ENCODE data around the gene FAM234B. TPM values are rescaled to one million over a fixed set of nuclear protein-coding genes. Genes with fewer than 3 reads are reported as not detected.
A peak's percentile ranks its signal among the peaks of the same experiment; 100 is the strongest.

Gene FAM234B
- polyA plus RNA-seq, 1 donor (not counting 4 experiments of a cell fraction or from before 2014, with no cell fraction given), result 4.5 TPM

GRCh38 chr12:13106666-13107065 is 62.5 kb downstream of the FAM234B start:
- DNase-seq (ENCODE audit: low read depth, low spot score), result no peak
- H4K20me1 ChIP-seq (ENCODE audit: control insufficient read depth, extremely low read depth, insufficient read depth, low read length), result no peaks in the 10 kb centered on the region
- H2AFZ ChIP-seq (ENCODE audit: control insufficient read depth, low read length), result no peak overlapping the region
- no peaks in the 10 kb centered on the region for H3K9me3 ChIP-seq (ENCODE audit: control insufficient read depth, low read depth, low read length)
- H3K9ac ChIP-seq (ENCODE audit: control insufficient read depth, extremely low read depth, insufficient read depth, low read length), result no peak overlapping the region
- dilution Hi-C loops (cut with MboI; ENCODE audit: extremely low pct_ligation_motif_present, low sequenced_read_pairs), result no loop called here
- H3K4me1 ChIP-seq (ENCODE audit: control insufficient read depth, extremely low read depth, insufficient read depth, low read length), result peaks cover 17% of the 10 kb centered on the region
- no peak for TF ChIP-seq EZH2 (IDR thresholded peaks at IDR 0.05; ENCODE audit: low read length)
- TF ChIP-seq, protein P1, sequence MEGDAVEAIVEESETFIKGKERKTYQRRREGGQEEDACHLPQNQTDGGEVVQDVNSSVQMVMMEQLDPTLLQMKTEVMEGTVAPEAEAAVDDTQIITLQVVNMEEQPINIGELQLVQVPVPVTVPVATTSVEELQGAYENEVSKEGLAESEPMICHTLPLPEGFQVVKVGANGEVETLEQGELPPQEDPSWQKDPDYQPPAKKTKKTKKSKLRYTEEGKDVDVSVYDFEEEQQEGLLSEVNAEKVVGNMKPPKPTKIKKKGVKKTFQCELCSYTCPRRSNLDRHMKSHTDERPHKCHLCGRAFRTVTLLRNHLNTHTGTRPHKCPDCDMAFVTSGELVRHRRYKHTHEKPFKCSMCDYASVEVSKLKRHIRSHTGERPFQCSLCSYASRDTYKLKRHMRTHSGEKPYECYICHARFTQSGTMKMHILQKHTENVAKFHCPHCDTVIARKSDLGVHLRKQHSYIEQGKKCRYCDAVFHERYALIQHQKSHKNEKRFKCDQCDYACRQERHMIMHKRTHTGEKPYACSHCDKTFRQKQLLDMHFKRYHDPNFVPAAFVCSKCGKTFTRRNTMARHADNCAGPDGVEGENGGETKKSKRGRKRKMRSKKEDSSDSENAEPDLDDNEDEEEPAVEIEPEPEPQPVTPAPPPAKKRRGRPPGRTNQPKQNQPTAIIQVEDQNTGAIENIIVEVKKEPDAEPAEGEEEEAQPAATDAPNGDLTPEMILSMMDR (optimal IDR thresholded peaks at IDR 0.05 in 1 of 3, IDR thresholded peaks at IDR 0.05 in 1 of 3, conservative IDR thresholded peaks at IDR 0.05 in 1 of 3; ENCODE audit: extremely low read depth in 1 of 3, insufficient read depth in 2 of 3, low read length in 3 of 3), result no peak
- H3K27ac ChIP-seq (ENCODE audit: control insufficient read depth, insufficient read depth, low read length), result no peak overlapping the region
- no peak overlapping the region for H3K4me3 ChIP-seq (ENCODE audit: control insufficient read depth in 2 of 3, extremely low read depth in 1 of 3, insufficient read depth in 2 of 3, low read depth in 1 of 3, low read length in 3 of 3)
- no peaks in the 10 kb centered on the region for H3K36me3 ChIP-seq (ENCODE audit: control insufficient read depth in 2 of 2, extremely low read depth in 1 of 2, insufficient read depth in 2 of 2, low read length in 2 of 2)
- FAIRE-seq, result peak; percentile 5
- no peak overlapping the region for H3K4me2 ChIP-seq (ENCODE audit: control insufficient read depth, extremely low read depth, insufficient read depth, low read depth, low read length)
- no peaks in the 10 kb centered on the region for H3K9me1 ChIP-seq (ENCODE audit: control insufficient read depth, extremely low read depth, insufficient read depth, low read length)
- no peaks in the 10 kb centered on the region for H3K27me3 ChIP-seq (ENCODE audit: control insufficient read depth, extremely low read depth, insufficient read depth, low read length)
- H3K79me2 ChIP-seq (ENCODE audit: control insufficient read depth, insufficient read depth, low read length), result no peaks in the 10 kb centered on the region

DNA sequence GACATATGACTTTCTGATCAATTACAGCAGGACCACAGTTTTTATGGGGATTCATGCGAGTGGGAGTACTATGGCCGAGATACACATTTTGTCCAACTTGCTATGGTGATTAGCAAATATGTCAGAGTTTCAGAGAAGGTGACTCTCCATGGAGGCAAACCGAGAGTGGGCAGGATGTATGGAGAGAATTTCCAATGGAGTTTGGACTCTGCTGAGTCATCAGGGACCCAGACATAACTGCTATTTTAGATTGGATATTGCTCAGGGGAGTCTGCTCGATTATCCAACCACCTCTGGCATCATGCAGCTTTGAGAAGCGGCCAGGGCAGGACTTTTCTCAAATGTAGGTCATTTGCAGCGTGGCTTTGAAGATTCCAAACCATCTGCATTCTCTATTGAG is 68.8 kb downstream of the FAM234B start:
- Histone ChIP-seq H3K9me3 (ENCODE audit: control insufficient read depth, low read depth, low read length) (no peaks in the 10 kb centered on the region), H3K4me2 (ENCODE audit: control insufficient read depth, extremely low read depth, insufficient read depth, low read depth, low read length) (no peak overlapping the region), H2AFZ (ENCODE audit: control insufficient read depth, low read length) (no peak overlapping the region), H3K4me3 (ENCODE audit: control insufficient read depth in 2 of 3, extremely low read depth in 1 of 3, insufficient read depth in 2 of 3, low read depth in 1 of 3, low read length in 3 of 3) (no peak overlapping the region), H4K20me1 (ENCODE audit: control insufficient read depth, extremely low read depth, insufficient read depth, low read length) (no peaks in the 10 kb centered on the region), H3K9ac (ENCODE audit: control insufficient read depth, extremely low read depth, insufficient read depth, low read length) (no peak overlapping the region), H3K9me1 (ENCODE audit: control insufficient read depth, extremely low read depth, insufficient read depth, low read length) (no peaks in the 10 kb centered on the region), H3K4me1 (ENCODE audit: control insufficient read depth, extremely low read depth, insufficient read depth, low read length) (no peaks in the 10 kb centered on the region), H3K36me3 (ENCODE audit: control insufficient read depth in 2 of 2, extremely low read depth in 1 of 2, insufficient read depth in 2 of 2, low read length in 2 of 2) (no peaks in the 10 kb centered on the region), H3K79me2 (ENCODE audit: control insufficient read depth, insufficient read depth, low read length) (no peaks in the 10 kb centered on the region), H3K27ac (ENCODE audit: control insufficient read depth, insufficient read depth, low read length) (no peak overlapping the region), H3K27me3 (ENCODE audit: control insufficient read depth, extremely low read depth, insufficient read depth, low read length) (no peaks in the 10 kb centered on the region)
- no peak for FAIRE-seq
- no peak for DNase-seq (ENCODE audit: low read depth, low spot score)
- TF ChIP-seq, protein P1 (optimal IDR thresholded peaks at IDR 0.05 in 1 of 3, IDR thresholded peaks at IDR 0.05 in 1 of 3, conservative IDR thresholded peaks at IDR 0.05 in 1 of 3; ENCODE audit: extremely low read depth in 1 of 3, insufficient read depth in 2 of 3, low read length in 3 of 3), result no peak
- no peak for TF ChIP-seq EZH2 (IDR thresholded peaks at IDR 0.05; ENCODE audit: low read length)
- dilution Hi-C loops (cut with MboI; ENCODE audit: extremely low pct_ligation_motif_present, low sequenced_read_pairs), result no loop called here
